GM18511 (cell line): ENCODE measurements around the gene NTN3.
"Not testable (repeated sequence)": the region's sequence is repeated elsewhere in the genome, so short reads cannot be mapped to it uniquely, and the experiment has no call there.

ENCODE experiments used
- ATAC-seq: cut with Tn5 transposase; IDR thresholded peaks from one replicate; pipeline ENCODE4 v1.9.1; 2021; ENCODE audit warnings: mild to moderate bottlenecking, moderate library complexity; ENCODE audit not compliant: unreplicated experiment

NTN3 gene

GRCh38 chr16:2476741-2477140 lies 5.6 kb downstream of the NTN3 start:
- ATAC-seq, result no peak

- ATAC-seq, result no peak
These were observed 6.2 kb downstream of the NTN3 start for GRCh38 chr16:2477327-2477726.

- ATAC-seq, result no peak
These were observed 7.2 kb downstream of the NTN3 start for GRCh38 chr16:2478279-2478678.

GRCh38 chr16:2479996-2480395 lies 8.9 kb downstream of the NTN3 start:
- ATAC-seq, result not testable (repeated sequence)

DNA sequence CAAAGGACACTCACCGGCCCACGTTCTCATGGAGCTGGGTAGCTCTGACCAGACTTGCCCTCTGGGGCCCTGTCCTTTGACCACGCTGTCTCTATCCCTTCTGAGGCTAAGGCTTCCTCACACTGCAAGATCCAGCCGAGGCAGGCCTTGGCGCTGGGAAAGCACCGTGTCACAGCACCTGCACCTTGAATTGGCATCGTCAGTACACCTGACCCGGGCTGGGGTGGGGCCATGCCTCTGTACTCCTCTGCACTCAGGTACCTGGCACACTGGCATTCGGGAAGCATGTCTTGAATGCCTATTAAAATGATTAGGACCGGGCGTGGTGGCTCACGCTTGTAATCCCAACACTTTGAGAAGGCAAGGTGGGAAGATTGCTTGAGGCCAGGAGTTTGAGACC lies 9.9 kb downstream of the NTN3 start:
- ATAC-seq, result no peak

GRCh38 chr16:2481676-2482075 lies 10.6 kb downstream of the NTN3 start:
- ATAC-seq, result no peak

DNA sequence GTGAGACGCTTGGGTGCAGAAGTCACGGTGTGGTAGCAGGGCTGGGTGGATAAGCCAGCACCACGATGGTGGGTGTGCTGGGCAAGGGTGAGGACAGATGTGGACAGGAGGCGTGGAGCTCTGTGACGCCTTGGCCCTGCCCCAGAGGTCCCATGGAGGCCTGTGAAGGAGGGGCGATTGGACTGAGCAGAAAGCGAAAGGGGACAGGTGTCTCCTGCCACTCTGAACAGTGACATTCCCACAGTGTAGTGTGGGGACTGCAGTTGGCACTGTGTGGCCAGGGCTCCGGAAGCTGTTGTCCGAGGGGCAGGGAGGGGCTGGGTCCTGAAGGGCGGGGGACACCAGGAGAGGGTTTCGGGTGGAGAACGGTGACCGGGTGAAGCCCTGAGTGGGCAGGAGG lies 11.2 kb downstream of the NTN3 start:
- no peak for ATAC-seq

DNA sequence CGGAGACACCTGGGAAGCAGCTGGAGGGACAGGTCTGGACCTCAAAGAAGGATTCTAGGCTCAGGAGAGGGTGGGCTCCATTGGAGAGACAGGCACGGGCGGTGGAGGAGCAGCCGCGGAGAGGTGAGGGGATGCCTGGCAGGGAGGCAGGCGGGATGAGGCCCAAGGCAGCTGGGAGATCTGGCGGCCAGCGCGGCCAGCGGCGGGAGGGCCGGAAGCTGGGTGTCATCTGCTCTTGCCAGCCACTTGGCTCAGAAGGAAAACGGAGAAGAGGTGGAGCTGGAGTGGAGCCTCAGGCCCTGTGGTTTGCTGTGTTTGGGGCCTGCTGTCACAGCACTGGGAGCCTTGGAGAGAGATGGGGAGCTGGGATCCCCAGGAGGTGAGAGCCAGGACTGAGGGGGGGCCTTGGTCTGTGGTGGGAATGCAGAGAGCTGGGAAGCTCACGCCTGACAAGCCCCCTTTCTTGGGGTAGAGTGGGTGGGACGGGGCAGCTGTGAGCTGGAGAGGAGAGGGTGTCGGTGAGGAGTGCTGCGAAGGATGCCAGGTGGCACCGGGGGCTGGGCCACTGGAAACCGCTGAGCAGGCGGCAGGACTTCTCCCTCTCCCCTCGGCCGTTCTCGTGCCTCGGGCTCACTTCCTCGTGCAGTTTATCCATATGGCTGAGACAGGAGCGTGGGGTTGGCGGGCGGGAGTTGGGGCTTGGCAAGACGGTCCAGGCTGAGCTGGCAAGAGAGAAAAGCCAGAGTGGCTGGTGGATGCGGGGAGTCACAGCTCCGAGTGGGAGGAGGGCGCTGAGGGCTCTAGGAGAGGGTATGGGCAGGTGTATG lies 11.8 kb downstream of the NTN3 start:
- no peak for ATAC-seq

GRCh38 chr16:2483939-2484897 lies 13.1 kb downstream of the NTN3 start:
- no peak for ATAC-seq

GRCh38 chr16:2484898-2485508 lies 13.9 kb downstream of the NTN3 start:
- ATAC-seq, result no peak

DNA sequence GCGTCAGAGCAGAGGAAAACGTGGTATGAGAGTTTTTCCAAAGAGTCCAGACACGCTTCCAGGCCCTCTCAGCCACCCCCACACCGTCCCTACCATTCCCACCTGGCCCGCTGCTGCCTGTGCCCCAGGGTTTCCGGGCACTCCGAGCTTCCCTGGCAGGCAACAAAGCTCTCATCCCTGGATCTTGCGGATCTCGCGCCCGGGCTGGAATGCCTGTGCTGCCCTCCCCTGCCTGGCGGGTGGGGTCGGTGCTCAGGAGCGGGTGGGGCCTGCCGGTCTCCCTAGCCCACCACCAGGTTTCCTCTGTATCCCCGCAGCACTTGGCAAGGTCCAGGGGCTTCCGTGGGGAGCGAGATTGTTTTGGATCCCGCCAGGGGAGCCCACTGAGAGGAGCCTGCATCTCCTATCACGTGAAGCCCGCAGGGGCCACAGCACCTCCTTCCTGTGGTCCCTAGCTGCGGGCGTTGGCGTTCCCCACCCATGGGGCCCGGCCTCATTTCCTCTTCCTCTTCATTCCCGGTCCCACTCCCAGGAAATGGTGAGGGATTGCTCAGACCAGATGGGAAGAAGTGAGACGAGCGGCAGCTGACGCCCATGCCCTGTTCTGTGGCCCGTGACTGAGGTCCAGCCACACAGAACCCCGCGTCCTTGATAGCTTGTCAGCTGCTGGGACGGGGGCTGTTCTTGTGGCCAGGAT lies 14.9 kb downstream of the NTN3 start:
- no peak for ATAC-seq

GRCh38 chr16:2486645-2487516 lies 15.8 kb downstream of the NTN3 start:
- ATAC-seq, result peak; percentile 89

DNA sequence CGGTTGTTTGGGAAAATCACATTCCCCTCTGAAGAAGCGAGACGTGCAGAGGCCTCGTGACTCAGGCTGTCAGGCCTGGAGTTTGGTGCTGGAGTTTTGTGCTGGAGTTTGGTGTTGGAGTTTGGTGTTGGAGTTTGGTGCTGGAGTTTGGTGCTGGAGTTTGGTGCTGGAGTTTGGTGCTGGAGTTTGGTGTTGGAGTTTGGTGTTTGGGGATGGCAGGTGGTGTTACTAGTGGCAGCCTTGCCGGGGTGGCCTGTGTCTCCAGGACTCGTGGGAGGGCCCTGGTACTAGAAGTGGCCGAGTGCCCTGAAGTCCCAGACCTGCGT lies 16.4 kb downstream of the NTN3 start:
- ATAC-seq, result no peak

DNA sequence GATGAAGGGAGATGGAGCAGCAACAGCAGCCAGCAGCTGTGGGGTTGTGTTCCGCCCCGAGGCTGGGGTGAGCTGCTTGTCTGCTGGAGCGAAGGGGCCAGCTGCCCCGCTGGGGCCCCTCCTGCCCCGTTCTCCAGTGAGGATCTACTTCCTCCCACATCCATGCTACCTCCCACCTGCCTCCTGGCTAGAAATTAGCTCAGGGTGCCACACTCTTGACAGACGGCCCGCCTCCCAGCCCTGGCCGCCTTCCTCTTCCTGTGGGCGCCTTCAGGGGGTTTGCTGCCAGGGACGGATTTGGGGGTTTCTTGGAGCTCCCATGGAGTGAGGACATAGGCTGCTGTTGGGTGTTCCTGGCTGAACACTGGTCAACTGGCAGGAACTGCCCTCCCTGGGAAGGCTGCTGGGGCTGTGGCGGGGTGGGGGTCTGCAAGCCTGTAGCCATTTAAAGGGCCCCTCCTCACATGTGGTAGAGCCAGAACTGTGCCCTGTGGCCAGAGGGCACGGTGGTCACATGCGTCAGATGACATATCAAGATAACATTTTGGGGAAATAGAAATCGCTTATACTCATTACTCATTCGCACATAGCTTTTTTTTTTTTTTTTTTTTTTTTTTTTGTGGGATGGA lies 16.9 kb downstream of the NTN3 start:
- ATAC-seq, result no peak

DNA sequence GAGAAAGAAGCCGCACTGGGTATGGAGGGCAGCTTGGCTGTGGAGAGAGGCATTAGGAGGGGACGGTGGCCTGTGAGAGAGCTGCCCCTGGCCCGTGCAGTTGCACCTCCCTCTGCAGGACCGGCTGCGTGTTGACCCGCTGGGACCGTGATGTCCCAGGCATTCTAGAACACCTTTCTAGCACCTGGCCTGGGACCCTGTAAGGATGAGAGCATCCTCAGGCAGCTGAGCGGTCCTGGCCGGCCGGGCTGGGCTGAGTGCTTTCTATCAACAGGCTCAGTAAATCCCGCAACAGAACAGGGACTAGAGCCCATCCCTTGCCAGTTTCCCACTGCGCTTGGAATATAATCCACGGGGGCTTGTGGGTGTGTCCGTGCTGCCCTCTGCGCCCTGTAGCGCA lies 18.5 kb downstream of the NTN3 start:
- ATAC-seq, result no peak

- ATAC-seq, result no peak
These were observed 19.4 kb downstream of the NTN3 start for GRCh38 chr16:2490190-2491105.

DNA sequence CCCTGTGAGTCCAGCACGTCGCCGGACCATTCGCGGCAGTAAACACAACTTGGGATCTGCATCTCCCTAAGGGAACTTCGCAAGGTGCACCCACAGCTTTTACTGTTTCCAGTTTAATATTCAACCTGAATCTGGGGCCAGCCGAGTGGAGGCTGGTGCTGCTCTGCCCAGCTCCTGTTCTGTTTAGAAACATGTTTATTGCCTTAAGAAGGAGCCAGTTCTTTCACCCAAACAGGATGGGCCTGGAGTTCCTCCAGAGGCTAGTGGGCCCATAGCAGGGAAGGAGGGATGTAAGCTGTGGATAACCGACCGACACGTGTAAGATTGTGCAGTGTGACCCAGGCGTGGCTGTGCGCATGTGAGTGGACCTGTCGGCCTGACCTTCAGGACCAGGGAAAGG lies 21.2 kb downstream of the NTN3 start:
- ATAC-seq, result no peak

DNA sequence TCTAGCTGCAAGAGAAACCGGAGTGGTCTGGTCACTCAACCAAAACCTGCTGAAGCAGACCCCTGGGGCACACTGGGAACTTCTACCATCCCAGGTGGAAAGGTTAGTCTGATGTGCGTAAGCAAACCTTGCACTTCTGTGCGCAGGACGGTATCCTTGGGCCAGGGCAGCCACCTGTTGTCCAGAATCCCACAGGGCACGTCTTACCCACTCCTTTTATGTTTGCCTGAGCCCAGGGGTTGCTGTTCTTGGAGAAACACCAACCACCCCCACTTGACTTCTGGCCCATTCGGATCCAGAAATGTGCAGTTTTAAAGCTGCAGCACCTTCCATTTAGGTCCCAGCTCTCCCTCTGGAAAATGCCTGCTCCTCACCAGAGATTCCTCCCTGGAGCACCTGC lies 22.5 kb downstream of the NTN3 start:
- no peak for ATAC-seq

GRCh38 chr16:2494616-2495015 lies 23.5 kb downstream of the NTN3 start:
- ATAC-seq, result no peak
